GM18951 (cell line): Measurements from ENCODE around the gene NLGN4Y.

Experiments
- POLR2A ChIP-seq: IDR thresholded peaks from 4 replicates; pipeline ENCODE4 v1.6.1; 2011; ENCODE audit warnings: mild to moderate bottlenecking; ENCODE audit not compliant: insufficient read length, insufficient read depth; ENCODE audit errors: extremely low read depth
- in situ Hi-C: fragments of 300-500 bp; cut with MboI; formaldehyde crosslinking; loops from one replicate; pipeline ENCODE4 v1.12.0; 2022; ENCODE audit warnings: low sequenced_read_pairs, mixed read lengths, inconsistent platforms; ENCODE audit not compliant: unreplicated experiment

The NLGN4Y gene

DNA sequence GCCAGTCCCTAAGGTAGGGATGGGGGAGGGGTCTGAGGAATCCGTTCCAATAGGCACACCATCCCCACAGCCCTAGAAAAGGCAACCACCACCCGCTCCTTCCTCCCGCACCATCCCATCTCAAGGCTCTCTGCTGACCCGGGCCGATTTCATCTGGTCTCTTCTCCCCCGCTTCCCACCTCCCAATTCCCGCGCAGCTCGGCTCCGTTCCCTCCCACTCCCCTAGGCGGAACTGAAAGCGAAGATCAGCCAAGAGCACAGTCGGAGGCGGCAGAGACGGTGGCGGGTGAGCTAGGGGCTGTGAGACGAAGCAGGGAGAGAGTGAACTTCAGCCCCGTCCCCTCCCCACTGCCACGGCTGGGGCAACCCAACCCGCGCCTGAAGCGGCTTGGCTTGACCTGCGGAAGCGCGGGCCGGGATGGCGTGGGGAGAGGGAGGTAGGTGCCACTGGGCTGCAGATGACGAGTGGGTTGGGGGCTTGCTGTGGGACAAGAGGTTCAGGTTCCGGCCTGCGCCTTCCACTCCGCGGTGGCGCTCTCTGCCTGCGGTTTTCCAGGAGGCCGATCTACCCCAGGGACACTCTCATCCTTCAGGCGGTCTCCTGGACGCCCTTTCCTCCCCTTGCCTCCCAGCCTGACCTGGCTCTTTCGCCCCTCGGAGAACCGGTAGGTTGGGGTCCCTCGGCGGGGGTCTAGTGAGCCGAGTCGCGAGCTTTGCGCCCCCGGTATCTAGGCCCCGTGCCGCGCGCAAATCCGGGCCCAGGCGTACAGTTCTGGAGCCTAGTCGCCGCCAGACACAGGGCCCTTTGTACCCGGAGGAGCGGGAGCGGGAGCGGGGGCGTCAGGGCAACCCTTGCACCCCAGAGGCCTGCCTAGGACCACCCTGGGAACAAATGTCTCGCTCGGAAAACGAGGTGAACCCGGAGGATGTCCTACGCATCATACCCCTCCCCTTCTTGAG, at the start of gene NLGN4Y:
TSS of gene NLGN4Y (plus strand) at position 258 of the 960 bp plus-strand sequence. CDS start 97,591 bp downstream, outside the sequence.
- no peak for TF ChIP-seq POLR2A
- in situ Hi-C loops = no loop called here

DNA sequence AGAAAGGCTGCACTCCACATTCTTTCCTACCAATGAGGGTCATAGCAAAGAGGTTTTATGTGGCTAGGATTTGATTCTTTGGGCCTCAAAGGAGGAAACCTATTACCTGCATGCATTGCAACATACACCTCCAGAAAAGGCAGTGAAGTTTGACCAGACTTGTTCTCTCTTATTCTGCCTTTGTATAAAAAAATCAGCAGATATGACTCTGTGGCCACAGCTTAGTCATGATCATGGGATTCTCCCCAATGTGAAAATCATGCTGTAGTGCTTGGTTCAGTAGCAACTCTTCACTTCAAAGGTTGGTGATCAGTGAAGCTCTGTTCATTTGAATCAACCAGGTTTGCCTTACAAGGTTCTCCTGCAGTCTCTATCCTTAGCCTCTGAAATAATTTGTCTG, 38.4 kb upstream of the NLGN4Y start:
- in situ Hi-C loops = no loop called here
- no peak for TF ChIP-seq POLR2A

DNA sequence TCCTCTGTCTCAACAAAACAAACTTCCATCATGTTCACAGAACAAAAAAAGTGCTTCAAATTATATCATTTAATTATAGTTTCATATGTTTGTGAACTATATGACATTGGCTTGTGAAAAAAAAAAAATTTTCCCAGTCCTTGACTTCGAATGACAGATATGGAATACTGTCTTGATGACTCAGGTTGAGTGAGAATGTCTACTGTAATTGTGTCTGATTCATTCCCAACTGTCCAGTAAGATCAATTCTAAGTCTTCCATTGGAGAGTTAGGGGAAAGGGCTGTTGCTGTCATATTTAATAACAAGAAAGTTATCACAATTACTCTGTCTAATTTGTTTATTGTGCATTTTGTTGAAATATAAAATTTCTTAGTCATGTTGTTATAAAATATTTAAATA, 34.1 kb upstream of the NLGN4Y start:
- TF ChIP-seq POLR2A = no peak
- in situ Hi-C loops = no loop called here

DNA sequence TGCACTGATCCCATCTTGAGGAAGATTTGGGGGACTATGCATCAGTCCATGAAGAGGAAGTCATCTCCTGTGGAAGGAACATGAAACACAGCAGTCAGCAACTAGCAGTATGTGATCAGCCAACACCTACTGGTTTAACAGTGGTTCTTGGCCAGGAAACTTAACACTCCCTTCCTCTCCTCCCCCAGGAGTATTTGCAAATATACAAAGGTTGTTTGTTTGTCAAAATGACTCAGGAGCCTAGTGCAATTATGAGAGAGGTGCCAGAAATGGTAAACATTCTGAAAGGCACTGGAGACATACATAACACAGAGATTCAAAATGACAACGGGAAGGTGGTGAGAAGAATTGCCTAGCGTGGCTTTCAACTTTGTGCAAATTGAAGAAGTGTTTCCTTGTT, 26.3 kb upstream of the NLGN4Y start:
- in situ Hi-C loops = no loop called here
- TF ChIP-seq POLR2A = no peak

DNA sequence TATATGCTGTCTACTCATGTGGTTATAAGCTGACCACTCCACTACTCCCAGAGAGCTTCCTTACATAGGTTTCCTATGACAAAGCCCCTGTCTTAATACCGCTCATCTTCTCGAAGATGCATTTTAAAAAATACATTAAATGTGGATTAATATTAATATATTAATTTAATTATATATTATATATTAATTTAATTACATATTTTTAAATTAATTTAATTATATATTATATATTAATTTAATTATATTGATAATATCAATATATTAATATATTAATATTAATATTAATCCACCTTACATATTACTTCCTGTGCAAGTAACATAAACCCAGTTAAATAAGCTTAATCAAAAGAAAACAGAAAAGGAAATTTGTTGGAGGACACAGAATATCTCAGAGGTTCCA, 19.7 kb upstream of the NLGN4Y start:
- in situ Hi-C loops = no loop called here

DNA sequence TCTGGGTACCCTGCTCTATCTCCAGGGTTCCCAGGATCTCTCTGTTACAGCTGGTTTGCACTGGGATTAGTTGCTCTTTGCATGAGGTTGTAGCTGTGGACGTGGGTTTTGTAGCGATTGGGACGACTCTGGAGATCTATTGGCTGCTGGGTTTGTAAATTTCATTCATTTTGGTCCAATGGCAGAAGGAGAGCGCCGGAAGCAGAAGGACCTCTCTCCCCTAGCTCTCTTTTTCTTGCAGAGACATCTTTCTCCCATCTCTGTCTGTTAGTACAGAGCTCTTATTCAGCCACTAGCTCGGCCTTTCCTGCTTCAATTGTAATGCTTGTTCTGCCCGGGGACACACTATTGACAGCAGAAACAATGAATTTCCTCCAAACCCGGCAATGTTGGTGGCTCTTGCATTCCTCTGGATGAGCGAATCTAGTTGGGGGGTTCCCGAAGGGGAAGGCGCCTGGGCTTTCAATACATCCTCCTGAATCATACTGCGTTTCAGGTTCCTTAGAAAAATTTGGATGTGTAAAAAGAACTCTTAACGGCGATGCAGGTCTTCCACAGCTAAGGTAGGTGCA, 1.9 kb upstream of the NLGN4Y start:
- TF ChIP-seq POLR2A = no peak
- in situ Hi-C loops = no loop called here

More for the DNA sequence above, 19.7 kb upstream of the NLGN4Y start:
- TF ChIP-seq POLR2A = no peak

DNA sequence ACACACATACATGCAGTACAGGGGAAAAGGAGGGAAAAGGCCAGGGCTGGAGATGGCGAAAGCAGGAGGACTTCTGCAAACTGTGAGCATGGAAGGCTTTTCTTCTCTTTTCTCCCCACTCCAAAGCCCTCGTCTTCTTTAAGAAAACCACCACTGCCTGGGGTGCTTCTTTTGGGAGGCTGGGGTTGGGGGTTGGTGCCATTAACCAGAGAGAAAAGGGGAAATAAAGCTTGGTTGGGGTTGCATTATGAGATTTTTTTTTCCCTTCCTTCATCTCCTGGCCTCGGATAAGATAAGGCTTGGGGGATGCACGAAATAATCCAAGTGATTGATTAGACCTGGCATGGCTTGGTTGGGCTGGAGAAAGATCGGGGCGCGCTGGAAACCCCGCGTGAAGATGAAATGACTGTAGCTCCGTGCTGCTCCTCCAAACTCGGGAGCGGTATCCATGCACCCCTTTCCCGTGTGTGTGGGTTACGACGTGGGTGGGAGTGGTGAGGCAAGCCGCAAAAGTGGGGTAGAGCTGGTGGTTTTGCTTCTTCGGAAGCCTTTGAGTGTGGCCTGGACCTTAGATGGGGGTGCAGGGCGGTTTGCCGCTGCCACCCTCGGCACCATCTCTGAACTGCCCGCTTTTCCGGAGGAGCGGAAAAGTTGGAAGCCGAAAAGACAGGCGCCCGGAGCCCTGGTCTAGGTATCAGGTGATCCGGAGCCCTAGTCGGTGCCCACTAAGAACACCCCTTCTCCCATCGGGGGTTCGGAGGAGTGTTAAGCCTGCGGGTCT, 648 bp upstream of the NLGN4Y start:
- no peak for TF ChIP-seq POLR2A
- in situ Hi-C loops = no loop called here

DNA sequence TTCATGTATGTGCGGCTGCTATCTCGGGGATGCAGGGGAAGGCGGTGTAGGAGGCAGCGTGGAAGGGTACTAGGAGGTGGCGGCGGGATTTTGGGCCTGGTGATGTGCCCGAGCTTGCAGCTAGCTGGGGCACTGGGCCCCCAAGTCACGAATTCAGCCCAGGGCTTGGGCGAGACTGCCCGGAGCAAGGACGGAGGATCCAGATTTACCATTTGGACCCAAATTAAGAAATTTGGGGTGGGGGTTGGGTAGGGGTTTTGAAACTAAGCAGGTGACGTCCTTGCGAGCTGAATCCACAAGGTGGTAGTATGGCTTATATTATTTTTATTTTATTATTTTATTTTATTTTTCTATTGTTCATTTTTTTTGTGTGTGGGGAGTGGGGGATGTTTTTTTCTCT, 986 bp downstream of the NLGN4Y start:
- TF ChIP-seq POLR2A = no peak
- in situ Hi-C loops = no loop called here

DNA sequence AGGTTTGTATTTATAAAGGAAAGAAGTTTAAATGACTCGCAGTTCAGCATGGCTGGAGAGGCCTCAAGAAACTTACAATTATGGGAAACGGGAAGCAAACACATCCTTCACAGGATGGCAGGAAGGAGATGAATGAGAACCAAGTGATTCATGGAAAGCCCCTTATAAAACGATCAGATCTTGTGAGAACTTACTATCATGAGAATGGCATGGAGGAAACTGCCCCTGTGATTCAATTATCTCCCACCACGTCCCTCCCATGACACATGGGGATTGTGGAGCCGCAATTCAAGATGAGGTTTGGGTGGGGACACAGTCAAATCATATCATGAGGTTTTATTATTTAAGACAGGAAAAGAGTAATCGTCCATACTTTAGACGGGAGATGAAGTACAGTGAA, 4.0 kb downstream of the NLGN4Y start:
- in situ Hi-C loops = no loop called here
- TF ChIP-seq POLR2A = no peak

DNA sequence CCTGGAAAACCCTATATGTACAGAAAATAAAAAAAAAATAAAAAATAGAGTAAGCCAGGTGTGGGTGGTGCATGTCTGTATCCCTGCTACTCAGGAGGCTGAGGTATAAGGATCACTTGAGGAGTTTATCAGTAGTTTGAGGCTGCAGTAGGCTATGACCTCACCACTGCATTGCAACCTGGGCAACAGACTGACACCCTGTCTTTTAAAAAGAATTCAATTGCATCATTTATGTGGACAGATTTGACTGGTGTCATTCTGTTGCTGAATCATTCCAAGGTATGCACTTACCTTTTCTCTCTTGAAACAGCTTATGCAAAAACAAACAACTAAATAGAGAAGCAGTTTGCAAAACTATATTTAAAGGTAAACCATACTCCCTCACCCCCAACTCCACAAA, 12.4 kb downstream of the NLGN4Y start:
- in situ Hi-C loops = no loop called here
- no peak for TF ChIP-seq POLR2A

DNA sequence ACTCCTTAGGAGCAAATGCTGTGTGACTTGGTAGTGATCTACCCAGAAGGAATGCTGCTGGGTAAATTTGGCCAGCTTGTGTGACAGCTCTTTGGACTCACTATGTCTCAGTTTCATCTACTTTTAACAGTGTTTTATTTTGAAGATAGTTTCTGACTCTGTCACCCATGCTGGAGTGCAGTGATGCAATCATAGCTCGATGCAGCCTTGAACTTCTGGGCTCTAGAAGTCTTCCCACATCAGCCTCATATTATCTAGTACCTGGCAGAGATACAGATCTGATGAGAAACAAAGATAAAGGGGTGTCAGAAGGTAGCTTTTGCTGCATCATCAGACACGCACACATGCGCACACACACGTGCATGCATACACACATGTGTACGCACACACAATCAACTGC, 19.2 kb downstream of the NLGN4Y start:
- no peak for TF ChIP-seq POLR2A
- in situ Hi-C loops = no loop called here

DNA sequence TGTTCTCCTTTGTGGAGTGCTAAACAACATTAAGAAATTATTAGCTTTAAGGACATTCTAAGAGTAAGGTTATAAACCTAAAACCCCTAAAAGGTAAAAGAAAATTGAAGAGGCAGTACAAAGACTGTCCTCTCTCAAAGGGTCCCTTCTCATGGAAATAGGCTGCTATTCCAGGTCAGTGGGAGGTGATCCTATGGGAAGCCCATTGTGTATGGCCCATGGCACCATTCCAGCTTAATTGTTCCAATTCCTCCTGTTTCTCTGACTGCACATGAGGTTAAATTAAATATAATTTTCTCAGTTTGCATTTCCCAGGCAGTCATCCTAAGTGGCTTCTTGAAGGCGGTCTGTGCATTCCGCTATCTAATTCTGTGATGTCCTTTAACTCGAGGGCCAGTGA, 57.0 kb downstream of the NLGN4Y start:
- in situ Hi-C loops = no loop called here

DNA sequence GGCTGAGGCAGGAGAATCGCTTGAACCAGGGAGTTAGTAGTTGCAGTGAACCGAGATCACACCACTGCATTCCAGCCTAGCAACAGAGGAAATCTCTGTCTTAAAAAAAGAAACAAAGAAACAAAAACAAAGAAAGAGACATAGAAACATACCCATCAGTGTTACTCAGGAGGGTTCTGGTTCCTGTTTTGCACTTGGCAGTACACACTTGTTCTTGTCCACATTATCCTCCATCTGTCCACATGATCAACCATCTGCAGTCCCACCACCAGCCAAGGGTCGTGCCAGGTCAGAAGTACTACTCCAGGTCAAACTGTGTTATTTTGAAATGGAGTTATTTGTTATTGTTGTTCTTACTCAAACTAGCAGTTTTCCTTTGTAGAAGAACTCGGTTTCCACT, 62.4 kb downstream of the NLGN4Y start:
- in situ Hi-C loops = no loop called here
- TF ChIP-seq POLR2A = no peak

More for the DNA sequence above, 57.0 kb downstream of the NLGN4Y start:
- TF ChIP-seq POLR2A = no peak
